DMS 273 (cell line): ENCODE results near the gene ZNRF3.
"Not testable (repeated sequence)": the region's sequence is repeated elsewhere in the genome, so short reads cannot be mapped to it uniquely, and the experiment has no call there.

ENCODE experiments used
- DNase-seq: peaks from one replicate; lab custom pipeline; 2025; ENCODE audit not compliant: unreplicated experiment; lab: John Stamatoyannopoulos, UW

ZNRF3 gene

GRCh38 chr22:28883917-28884746 is 760 bp downstream of the ZNRF3 start:
- DNase-seq = peak; percentile 60

- peak; percentile 54 for DNase-seq
Observed at GRCh38 chr22:28884747-28885350, 1.5 kb downstream of the ZNRF3 start.

- no peak for DNase-seq
Observed at GRCh38 chr22:28885939-28886338, 2.6 kb downstream of the ZNRF3 start.

- not testable (repeated sequence) for DNase-seq
Observed at GRCh38 chr22:28886679-28887078, 3.3 kb downstream of the ZNRF3 start.

GRCh38 chr22:28887725-28888459 is 4.5 kb downstream of the ZNRF3 start:
- no peak for DNase-seq

- no peak for DNase-seq
Observed at GRCh38 chr22:28889478-28890024, 6.2 kb downstream of the ZNRF3 start.

GRCh38 chr22:28891156-28891733 is 7.9 kb downstream of the ZNRF3 start:
- no peak for DNase-seq

GRCh38 chr22:28892175-28892731 is 8.9 kb downstream of the ZNRF3 start:
- no peak for DNase-seq

- peak; percentile 27 for DNase-seq
Observed at GRCh38 chr22:28893810-28894209, 10.4 kb downstream of the ZNRF3 start.

GRCh38 chr22:28894334-28894733 is 11.0 kb downstream of the ZNRF3 start:
- DNase-seq = peak; percentile 90

GRCh38 chr22:28894807-28895206 is 11.4 kb downstream of the ZNRF3 start:
- DNase-seq = no peak

- no peak for DNase-seq
Observed at GRCh38 chr22:28896611-28897010, 13.2 kb downstream of the ZNRF3 start.

- peak; percentile 9 for DNase-seq
Observed at GRCh38 chr22:28898233-28898629, 14.9 kb downstream of the ZNRF3 start.

GRCh38 chr22:28899199-28899853 is 16.0 kb downstream of the ZNRF3 start:
- DNase-seq = peak; percentile 48

- DNase-seq = no peak
Observed at GRCh38 chr22:28900379-28900925, 17.1 kb downstream of the ZNRF3 start.

- no peak for DNase-seq
Observed at GRCh38 chr22:28902490-28902889, 19.1 kb downstream of the ZNRF3 start.

- no peak for DNase-seq
Observed at GRCh38 chr22:28903080-28903479, 19.7 kb downstream of the ZNRF3 start.

- no peak for DNase-seq
Observed at GRCh38 chr22:28903729-28904128, 20.4 kb downstream of the ZNRF3 start.

GRCh38 chr22:28904211-28904896 is 21.0 kb downstream of the ZNRF3 start:
- no peak for DNase-seq
